GM21526 (cell line): ENCODE results near the gene C1QTNF4.
"Not testable (repeated sequence)": the region's sequence is repeated elsewhere in the genome, so short reads cannot be mapped to it uniquely, and the experiment has no call there.

Experiments
- ATAC-seq: cut with Tn5 transposase; IDR thresholded peaks from one replicate; pipeline ENCODE4 v1.9.1; 2021; ENCODE audit warnings: moderate library complexity; ENCODE audit not compliant: unreplicated experiment, low FRiP score

C1QTNF4 gene

DNA sequence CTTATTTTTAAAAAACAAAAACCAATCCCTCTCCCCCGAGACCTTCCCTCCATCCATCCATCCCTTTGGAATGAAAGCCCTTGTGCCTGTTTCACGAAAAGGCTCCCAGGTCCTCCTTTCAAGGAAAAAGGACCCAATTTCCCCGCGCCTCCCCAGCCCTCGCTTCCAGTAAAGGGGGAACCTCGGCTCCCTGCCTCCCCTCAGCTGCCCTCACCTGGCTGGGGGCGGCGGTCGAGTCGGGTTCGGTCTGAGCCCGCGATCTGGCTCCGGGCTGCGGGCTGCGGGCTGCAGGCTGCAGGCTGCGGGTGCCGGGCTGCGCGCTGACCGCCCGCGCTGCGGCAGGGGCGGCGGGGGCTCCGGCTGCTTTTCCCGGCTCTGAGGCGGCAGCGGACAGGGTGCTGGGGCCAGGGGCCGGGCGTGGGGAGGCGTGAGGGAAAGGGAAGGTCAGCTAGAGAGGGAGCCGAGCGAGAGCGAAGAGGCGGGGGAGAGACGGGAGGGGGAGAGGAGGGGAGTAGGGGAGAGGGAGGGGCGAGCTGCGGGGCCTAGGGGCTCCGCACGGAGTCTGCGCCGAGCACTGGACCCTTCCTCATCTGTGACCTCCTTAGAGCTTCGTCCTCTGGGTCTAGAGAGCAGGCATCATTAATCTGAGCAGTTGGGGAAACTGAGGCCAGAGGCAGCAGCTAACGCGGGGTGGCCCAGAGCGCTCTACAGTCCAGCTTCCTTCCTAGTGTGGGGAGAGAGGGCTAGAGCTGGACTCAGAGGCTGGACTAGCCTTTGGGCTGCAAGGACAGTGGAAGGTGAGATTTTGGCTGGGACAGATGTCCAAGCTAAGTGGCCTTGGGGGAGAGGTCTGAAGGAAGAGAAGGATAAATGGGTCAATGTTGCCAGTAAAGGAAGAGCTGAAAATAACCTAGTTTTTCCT, at the start of gene C1QTNF4:
Gene C1QTNF4 (minus strand): TSS at position 478 of the 922 bp plus-strand sequence. CDS start 3,601 bp downstream, outside the sequence.
- no peak for ATAC-seq

DNA sequence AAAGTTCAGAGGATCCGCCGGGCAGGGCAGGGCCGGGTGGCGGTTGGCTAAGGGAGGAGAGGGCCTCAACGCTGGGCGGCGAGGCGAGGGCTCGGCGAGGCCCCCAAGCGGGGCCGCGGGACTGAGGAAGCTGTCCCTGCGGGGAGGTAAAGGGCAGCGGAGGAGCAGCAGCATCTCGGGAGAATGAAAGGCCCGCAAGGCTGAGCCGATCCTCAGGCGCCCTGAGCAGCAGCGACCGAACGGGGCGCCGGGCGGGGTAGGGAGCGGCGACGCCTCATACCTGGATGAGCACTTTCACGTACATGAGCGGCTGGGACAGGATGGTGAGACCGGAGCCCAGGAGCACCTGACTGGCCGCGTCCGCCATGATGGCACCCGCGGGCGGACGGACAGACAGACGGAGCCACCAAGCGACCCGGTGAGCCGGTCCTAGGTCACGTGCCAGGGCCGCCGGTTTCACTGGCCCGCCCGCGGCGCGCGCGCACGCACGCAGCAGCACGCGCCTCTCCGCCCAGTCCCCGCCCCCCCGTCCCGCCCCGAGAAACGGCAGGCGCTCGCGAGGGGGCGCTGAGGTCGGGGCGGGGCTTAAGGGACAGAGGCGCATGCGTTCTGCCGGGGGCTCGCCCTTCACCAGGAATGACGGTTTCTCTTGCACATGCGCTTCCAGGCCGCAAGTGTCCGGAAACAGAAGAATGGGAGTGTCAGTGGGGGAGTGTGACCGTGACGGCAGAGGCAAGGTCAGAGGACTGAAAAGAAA, 48.1 kb upstream of the C1QTNF4 start, which contains the start of gene MTCH2:
Gene MTCH2 (minus strand): TSS at position 461 of the 757 bp plus-strand sequence. CDS start 94 bp downstream, at position 367.
- peak; percentile 92 for ATAC-seq

- ATAC-seq, result no peak
These were observed 47.4 kb upstream of the C1QTNF4 start for GRCh38 chr11:47641600-47642098.

GRCh38 chr11:47640506-47640905, 46.3 kb upstream of the C1QTNF4 start:
- not testable (repeated sequence) for ATAC-seq

DNA sequence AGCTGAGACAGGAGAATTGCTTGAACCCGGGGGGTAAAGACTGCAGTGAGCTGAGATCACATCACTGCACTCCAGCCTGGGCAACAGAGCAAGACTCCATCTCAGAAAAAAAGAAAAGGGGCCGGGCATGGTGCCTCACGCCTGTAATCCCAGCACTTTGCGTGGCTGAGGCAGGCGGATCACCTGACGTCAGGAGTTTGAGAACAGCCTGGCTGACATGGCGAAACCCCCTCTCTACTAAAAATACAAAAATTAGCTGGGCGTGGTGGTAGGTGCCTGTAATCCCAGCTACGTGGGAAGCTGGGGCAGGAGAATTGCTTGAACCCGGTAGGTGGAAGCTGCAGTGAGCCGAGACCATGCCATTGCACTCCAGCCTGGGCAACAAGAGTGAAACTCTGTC, 42.1 kb upstream of the C1QTNF4 start:
- not testable (repeated sequence) for ATAC-seq

DNA sequence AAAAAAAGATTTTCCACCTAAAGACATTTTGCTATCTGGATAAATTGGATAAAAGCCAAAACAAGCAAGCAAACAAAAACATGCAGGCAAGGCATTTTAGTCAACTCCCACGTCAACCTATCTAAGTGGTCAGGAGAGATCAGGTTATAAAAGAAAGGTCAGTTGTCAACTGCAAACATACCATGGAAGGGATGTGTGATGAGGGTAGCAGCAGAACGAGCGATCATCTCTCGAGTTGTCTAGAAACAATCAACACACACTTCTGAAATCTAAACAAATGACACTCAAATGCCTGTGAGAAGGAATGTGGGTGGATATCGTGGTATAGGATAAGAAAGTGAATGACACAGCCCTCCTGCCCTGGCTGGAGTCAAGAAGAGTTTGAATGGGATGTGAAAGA, 37.3 kb upstream of the C1QTNF4 start:
- ATAC-seq, result no peak

DNA sequence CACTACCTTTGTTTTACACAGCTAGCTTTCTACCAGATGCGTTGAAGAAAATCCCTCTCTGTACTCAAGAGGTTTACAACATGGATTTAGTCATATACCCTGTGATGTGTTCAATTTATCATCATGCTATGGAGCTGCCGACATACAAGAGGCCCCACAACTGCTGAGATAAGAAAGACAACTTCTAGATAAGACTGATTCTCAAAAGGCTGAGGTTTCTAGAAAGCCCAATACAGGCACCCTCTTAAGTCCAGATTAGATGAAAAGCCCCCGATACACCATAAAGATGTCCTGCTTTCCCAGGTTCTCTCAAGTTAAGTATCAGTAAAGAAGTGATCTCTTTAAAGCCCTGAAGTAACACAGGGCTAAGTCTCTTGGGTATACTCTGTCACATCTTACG, 33.8 kb upstream of the C1QTNF4 start:
- ATAC-seq, result no peak

DNA sequence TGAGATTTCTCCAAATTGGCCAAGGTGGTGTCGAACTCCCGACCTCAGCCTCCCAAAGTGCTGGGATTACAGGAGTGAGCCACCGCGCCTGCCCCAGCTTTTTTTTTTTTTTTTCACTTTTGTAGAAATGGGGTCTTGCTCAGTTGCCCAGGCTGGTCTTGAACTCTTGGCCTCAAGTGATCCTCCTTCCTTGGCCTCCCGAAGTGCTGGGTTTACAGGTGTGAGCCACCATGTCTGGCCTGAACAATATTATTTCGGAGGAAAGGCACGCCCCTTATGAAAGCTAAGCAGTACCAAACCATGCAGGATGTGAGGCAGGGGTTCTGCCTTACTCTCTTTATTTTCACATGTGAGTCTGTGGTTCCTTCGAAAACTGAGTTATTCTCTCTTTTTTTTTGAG, 32.0 kb upstream of the C1QTNF4 start:
- ATAC-seq, result no peak

DNA sequence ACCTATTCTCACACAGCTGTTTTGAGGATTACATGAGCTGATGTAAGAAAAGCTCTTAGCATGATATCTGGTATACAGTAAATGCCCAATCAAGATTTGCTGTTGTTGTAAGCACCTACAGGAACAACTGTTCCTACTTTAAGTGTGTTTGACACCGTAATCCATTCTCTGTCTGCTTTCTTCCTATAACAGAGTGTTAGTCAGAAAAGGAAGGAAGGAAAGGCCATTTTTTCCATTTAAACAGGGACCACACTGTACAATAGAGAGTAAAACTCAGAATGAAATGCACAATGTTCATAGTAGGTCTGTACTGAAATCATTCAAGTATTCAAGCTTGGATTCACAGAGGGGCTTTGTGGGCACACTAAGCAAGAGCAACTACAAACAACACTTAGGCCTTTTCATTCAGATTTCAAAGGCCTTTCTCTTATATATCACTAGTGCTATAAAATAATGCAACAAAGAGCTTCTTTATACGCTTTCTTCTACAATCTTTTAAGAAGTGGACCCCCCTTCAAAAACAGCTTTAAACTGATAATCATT, 26.7 kb upstream of the C1QTNF4 start:
- ATAC-seq, result no peak

DNA sequence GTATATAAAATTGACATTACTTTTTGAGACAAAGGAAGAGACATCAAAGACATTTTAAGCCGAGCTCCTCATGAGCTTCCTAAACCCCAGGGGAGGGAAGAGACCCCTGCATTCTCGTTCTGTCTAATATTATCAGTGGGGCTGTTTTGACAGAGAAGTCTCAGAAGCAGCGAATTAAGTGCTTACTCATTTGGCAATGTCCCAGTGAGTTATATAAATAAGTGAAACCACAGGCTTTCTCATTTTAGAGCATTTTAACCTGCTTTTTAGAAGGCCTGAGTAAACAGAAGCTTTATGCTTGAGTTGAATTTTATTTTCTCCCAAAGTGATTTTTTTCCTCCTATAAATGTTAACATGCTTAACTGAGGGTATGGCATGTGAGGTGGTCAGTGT, 23.2 kb upstream of the C1QTNF4 start:
- no peak for ATAC-seq

- no peak for ATAC-seq
These were observed 22.7 kb upstream of the C1QTNF4 start for GRCh38 chr11:47616726-47617416.

DNA sequence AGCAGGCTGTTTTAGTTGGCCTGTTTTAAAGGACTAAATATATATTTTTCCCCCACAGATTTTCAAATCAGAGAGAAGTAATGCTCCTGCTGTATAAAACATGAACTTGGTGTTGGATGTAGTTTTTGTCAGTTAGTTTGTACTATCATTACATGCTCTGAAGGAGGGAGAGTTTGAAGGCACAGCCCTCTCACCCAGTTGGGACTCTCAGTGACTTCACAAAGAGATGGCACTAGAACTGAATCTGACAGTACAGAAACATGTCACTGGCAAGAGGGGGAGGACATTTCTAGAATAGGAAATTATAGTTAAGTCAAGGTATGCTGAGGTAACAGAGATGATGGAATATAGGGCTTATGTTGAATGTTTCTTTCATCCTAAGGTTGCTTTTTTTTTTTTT, 21.0 kb upstream of the C1QTNF4 start:
- no peak for ATAC-seq

- ATAC-seq, result peak; percentile 72
These were observed 17.2 kb upstream of the C1QTNF4 start for GRCh38 chr11:47611348-47611794.

DNA sequence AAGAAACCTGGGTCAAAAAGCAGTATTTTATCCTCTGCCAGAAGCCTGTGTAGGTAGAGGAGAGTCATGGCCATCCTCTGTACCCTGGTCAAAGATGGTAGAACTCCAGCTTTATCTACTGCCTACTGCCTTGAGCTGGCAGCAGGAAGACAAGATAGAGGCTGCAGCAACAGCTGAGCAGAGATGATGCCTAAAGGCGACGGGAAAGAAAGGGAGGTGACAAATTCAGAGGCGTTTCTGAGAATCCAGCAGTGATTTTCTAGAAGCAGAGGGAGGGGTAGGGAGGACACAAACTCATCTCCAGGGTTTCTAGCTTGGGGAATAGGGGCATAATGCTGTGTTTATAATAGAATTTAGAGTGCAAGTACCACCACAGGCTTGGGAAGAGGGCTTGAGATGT, 15.5 kb upstream of the C1QTNF4 start:
- no peak for ATAC-seq

DNA sequence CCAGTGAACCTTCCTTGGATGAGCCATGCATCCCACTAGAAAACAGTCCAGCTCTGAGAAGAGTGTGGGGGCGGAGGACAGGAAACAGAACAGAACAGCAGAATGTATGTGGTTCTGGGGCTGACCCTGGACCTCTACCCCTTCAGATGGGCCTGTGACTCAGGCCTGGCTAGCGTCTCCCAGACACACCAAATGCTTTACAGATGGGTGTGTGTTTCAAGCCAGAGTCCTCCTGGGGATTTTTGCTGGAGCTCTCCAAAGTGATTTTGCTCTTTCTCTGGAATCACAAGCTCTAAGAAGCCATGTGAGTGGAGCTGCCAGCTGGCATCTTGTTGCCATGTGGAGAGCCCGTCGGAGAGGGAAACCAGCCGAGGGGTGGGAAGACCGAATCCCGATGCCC, 13.2 kb upstream of the C1QTNF4 start:
- ATAC-seq, result no peak

GRCh38 chr11:47606731-47607130, 12.5 kb upstream of the C1QTNF4 start:
- no peak for ATAC-seq

DNA sequence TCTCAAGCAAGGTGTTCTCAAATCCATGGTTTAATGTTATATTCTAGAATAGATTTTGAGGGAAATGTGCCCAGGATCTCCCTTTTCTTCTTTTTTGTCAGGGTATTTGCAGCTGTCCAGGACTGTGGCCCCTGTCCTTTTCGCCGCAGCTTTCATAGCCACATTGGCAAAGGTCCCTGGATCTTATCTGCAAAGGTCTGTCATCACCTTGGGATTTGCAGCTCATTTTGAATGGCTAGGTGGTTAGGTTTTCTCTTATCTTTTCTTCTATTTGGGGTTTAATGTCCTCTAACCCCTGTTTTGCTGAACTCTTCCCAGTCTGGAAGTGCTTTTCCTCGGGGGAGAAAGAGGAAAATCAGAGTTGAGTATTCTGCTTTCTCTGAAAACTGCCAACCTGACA, 11.7 kb upstream of the C1QTNF4 start:
- no peak for ATAC-seq

DNA sequence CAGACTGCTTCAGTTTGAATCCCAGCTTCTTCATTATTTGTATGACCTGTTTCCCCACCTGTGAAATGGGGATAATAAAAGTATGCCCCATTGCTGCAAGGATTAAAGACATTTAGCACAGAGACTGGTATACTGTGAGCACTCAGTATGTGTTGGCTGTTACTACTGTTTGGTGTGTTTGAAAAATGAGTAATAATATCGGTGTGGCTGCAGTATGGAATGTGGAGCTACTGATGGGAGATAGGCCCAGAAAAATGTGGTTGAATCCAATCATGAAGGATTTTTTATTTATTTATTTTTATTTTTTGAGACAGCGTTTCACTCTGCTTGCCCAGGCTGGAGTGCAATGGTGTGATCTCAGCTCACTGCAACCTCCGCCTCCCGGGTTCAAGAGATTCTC, 9.1 kb upstream of the C1QTNF4 start:
- ATAC-seq, result no peak

DNA sequence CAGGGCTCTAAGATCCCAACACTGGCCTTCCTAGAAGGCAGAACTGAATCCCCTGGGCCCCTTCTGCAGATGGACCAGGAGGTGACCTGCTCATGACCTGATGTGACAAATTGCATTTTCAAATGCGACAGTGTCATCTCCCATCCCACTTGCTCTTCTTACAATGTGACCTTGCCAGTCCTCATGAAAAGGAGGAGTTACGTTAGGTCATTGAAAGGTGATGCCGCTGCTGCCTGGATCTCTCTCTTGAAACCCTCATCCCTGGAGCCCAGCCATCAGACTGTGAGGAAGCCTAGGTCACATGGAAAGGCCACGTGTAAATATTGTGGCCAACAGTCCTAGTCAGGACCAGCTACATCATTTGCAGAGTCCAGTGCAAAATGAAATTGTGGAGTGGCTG, 5.7 kb upstream of the C1QTNF4 start:
- ATAC-seq, result no peak

DNA sequence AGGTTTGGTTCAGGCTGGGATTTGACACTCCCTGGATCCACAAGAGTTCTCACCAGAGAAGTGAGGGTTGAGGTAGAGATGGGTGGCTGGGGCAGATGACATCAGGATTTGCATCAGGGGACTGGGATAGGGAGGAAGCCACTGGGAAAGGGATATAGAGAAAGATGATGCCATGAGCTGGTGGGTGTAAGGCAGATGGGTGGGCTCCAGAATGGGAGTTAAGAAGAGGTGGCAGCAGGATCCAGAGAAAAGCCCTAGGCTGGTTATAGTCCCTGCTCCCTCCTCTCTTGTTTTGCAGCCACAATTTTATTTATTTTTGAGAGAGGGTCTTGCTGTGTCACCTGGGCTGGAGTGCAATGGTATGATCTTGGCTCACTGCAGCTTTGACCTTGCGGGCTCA, 1.8 kb upstream of the C1QTNF4 start:
- no peak for ATAC-seq
